ENCODE results near the gene SMKR1.

DNA sequence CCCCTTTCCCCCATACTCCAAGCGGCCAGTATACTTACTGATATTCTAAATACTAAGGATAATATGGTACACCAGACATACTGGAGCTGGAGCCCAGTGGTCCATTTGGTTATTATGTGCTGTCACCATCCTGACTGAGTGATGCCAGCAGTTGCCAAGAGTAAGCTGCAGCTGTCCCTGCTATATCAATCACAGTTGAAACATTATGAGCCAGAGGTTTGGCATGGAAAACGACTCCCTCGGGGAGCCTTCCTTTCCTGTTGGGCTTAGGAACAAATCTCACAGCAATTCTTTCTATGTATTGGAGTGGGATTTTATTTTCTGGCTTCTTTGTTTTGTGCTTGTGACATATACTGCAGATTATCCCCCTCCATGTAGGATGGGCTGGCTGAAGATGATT is 35.5 kb upstream of the SMKR1 start:
- TF ChIP-seq, protein P1, sequence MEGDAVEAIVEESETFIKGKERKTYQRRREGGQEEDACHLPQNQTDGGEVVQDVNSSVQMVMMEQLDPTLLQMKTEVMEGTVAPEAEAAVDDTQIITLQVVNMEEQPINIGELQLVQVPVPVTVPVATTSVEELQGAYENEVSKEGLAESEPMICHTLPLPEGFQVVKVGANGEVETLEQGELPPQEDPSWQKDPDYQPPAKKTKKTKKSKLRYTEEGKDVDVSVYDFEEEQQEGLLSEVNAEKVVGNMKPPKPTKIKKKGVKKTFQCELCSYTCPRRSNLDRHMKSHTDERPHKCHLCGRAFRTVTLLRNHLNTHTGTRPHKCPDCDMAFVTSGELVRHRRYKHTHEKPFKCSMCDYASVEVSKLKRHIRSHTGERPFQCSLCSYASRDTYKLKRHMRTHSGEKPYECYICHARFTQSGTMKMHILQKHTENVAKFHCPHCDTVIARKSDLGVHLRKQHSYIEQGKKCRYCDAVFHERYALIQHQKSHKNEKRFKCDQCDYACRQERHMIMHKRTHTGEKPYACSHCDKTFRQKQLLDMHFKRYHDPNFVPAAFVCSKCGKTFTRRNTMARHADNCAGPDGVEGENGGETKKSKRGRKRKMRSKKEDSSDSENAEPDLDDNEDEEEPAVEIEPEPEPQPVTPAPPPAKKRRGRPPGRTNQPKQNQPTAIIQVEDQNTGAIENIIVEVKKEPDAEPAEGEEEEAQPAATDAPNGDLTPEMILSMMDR (IDR thresholded peaks at IDR 0.05 in 8 of 11, conservative IDR thresholded peaks at IDR 0.05 in 3 of 11): no peak
- TF ChIP-seq POLR2AphosphoS5 (IDR thresholded peaks at IDR 0.05): no peak
- TF ChIP-seq POLR2A (IDR thresholded peaks at IDR 0.05): no peak

Measured in spleen (tissue), 7 donors.